Measurements from ENCODE around the gene BRI3.

GRCh38 chr7:98284335-98285036, 3.0 kb downstream of the BRI3 start:
- no peak for TF ChIP-seq TAF1 (IDR thresholded peaks at IDR 0.05; ENCODE audit: borderline replicate concordance, low read depth, low read length)
- TF ChIP-seq POLR2AphosphoS5 (IDR thresholded peaks at IDR 0.05; ENCODE audit: low read depth, low read length), result no peak

Measured in GM12892 (cell line).